Body of pancreas (tissue), 4 donors: Measurements from ENCODE around the gene HOXB2. TPM values are rescaled to one million over a fixed set of nuclear protein-coding genes. Genes with fewer than 3 reads are reported as not detected.

ENCODE experiments used
- ATAC-seq: fragments of 150-250 bp; one replicate; pipeline ENCODE4 v1.9.1; 2016
- DNase-seq, 4 donors: peaks; one replicate each; pipeline ENCODE4 v3.0.0-alpha.2; 2019
- H3K27ac ChIP-seq, 4 donors: fragments of 200-600 bp; sonication (generic); 1 replicate in 3 of 4; 2 replicates in 1 of 4; pipeline versions ENCODE4 v1.5.1 to v1.6.1; 2016 to 2019; ENCODE audit warnings: mild to moderate bottlenecking in 1 of 4, mixed read lengths in 1 of 4, moderate library complexity in 1 of 4
- H3K27me3 ChIP-seq, 2 donors: fragments of 200-600 bp; sonication (generic); one replicate each; pipeline ENCODE4 v1.6.0; 2016; ENCODE audit warnings: mild to moderate bottlenecking in 1 of 2
- H3K36me3 ChIP-seq, 2 donors: fragments of 200-600 bp; sonication (generic); replicated peaks in 1 of 2; 2 replicates each; pipeline ENCODE4 v1.5.1; 2016; ENCODE audit warnings: low read depth in 2 of 2; ENCODE audit not compliant: insufficient read depth in 1 of 2
- H3K4me1 ChIP-seq: fragments of 200-600 bp; sonication (generic); one replicate; pipeline ENCODE4 v1.6.0; 2016
- H3K4me3 ChIP-seq, 2 donors: fragments of 200-600 bp; sonication (generic); 1 replicate in 1 of 2; 2 replicates in 1 of 2; pipeline ENCODE4 v1.5.1; 2016 to 2019
- H3K9me3 ChIP-seq, 3 donors: fragments of 200-600 bp; sonication (generic); 1 replicate in 2 of 3; 2 replicates in 1 of 3; pipeline ENCODE4 v1.5.1; 2016
- CTCF ChIP-seq, 7 experiments: fragments of 450-650 bp in 4 of 7; fragments of 200-600 bp in 3 of 7; sonication (generic) in 3 of 7; IDR thresholded peaks; one replicate each; pipeline ENCODE4 v1.5.1; 2016 to 2019; ENCODE audit warnings: antibody characterized with exemption in 7 of 7
- POLR2A ChIP-seq, 3 donors: fragments of 450-650 bp; IDR thresholded peaks; one replicate each; pipeline ENCODE4 v1.6.1; 2016; ENCODE audit warnings: antibody characterized with exemption in 3 of 3, mild to moderate bottlenecking in 2 of 3
- WGBS, 2 donors: methylation state at CpG; one replicate each; pipeline ENCODE4 v1.1.5; 2017; 5-methylcytosine and 5-hydroxymethylcytosine counted together
- intact Hi-C: fragments of 100-400 bp; cut with DNase I; formaldehyde crosslinking; loops from one replicate; pipeline ENCODE4 v1.15.1; 2023
- total RNA-seq, 2 donors: library from RNA; depleted of rRNA; stranded (reverse); fragments of >200 nt; gene quantifications; one replicate each; pipeline ENCODE4 v1.1.0, GENCODE V29; 2016

Gene HOXB2
- total RNA-seq, 2 donors from 2014 or later: 13.7 to 32.3 TPM

DNA sequence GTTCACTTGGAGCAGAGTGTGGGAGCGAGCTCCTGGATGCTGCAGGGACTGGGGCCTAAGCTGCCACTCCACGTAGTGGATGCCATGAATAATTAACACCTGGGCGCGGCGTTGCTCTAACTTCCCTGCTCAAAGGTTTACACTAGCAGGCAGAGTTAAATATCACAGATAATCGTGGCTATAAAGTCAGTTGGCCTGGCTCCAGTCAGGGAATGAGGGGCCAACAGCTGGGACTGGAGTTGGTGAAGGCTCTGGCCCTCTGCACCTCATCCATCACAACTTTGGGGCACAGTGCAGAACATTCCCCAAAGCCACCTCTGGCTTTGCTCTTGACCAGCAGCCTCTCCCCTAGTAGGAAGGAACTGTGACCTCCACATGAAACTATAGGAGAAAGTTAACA is 22.3 kb upstream of the HOXB2 start:
- H3K4me3 ChIP-seq: no peak overlapping the region
- H3K4me1 ChIP-seq: peaks cover 19% of the 10 kb centered on the region
- DNase-seq (no peak), ATAC-seq (no peak)
- TF ChIP-seq CTCF (IDR thresholded peaks at IDR 0.05): no peak
- TF ChIP-seq POLR2A (IDR thresholded peaks at IDR 0.05): no peak
- intact Hi-C loops: no loop called here
- 54 to 61% methylated on average over 5 to 6 of the region's 6 CpGs for WGBS, 2 donors
- no peaks in the 10 kb centered on the region for H3K9me3 ChIP-seq
- peaks cover 0 to 36% of the 10 kb centered on the region in 2 donors for H3K27me3 ChIP-seq
- no peaks in the 10 kb centered on the region for H3K36me3 ChIP-seq
- H3K27ac ChIP-seq: no peak overlapping the region

GRCh38 chr17:48566717-48567116 is 21.8 kb upstream of the HOXB2 start:
- H3K27me3 ChIP-seq: peaks cover 0 to 37% of the 10 kb centered on the region in 2 donors

DNA sequence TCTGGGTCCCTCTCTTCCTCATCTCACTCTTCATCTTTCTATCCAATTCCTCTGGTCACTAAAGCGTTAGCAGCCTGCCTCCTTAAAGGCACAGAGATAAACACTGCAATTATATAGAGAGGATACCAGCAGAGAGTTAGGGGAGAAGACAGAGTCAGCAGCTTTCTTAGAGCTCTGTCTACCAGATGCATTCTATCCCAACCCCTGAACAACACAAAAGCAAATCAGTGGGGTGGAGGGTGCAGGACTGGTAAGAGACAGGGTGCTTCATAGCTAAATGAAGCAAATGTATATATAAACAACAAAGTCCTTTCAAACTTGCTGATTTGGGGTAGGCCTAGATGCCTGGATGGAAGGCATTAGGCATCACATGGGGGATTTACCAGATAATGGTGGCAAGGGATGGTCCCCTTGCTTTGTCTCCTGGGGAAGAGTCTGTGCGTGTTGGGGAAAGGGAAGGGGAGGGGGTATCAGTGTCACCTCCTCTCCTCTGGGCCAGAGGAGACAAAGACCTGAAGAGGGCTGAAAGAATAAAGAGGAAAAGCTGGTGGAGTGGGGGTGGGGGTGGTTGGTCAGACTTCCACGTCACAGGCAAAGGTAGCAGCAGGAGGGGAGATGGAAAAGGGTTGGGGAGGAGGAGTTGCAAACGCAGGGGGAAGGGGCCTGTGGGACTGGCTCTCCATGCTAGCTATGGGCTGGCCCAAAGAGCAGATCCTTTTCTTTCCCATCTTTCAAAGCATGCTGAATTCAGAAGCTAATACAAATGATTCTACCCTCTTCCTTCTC is 21.2 kb upstream of the HOXB2 start:
- peaks cover 23% of the 10 kb centered on the region for H3K4me1 ChIP-seq
- no peak overlapping the region for H3K27ac ChIP-seq
- 57% methylated on average over 4 of the region's 4 CpGs for WGBS, 2 donors

More at GRCh38 chr17:48566717-48567116, 21.8 kb upstream of the HOXB2 start:
- Histone ChIP-seq H3K9me3 (no peaks in the 10 kb centered on the region), H3K27ac (no peak overlapping the region), H3K4me1 (peaks cover 24% of the 10 kb centered on the region), H3K36me3 (no peaks in the 10 kb centered on the region), H3K4me3 (no peak overlapping the region)
- ATAC-seq (no peak), DNase-seq (no peak)
- TF ChIP-seq POLR2A (IDR thresholded peaks at IDR 0.05) (no peak), CTCF (IDR thresholded peaks at IDR 0.05) (no peak)
- WGBS, 2 donors: 36 to 46% methylated on average over 2 of the region's 2 CpGs
- intact Hi-C loops: no loop called here

DNA sequence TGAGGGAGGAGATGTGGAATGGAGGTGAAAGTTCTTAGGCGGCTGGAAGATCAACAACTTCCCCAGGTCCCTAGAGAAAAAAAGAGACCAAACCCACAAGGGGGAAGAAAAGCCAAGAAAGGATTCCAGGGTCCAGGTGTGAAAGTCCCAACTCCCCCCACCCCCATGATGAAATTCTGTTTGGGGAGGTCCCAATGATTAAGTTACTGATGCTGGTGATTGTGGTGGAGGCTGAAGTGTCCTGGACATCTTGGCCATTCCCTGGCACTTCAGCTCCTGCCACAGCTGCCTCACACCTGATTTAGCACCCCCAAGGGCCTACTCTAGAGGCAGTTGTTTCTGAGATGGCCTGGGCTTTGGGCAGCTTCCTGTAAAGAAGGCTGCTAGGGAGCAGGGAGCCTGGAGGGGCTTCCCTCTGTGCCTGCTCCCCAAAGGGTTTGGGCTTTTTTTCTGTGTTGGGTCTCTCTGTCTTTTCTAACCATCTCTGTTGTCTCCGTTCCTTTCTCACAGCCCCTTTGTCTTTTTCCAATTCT is 20.2 kb upstream of the HOXB2 start:
- WGBS, 2 donors: 67 to 73% methylated on average over 2 of the region's 2 CpGs
- Histone ChIP-seq H3K27ac (no peak overlapping the region), H3K4me3 (no peak overlapping the region), H3K4me1 (peaks cover 17% of the 10 kb centered on the region), H3K27me3 (peaks cover 0 to 30% of the 10 kb centered on the region in 2 donors), H3K9me3 (no peaks in the 10 kb centered on the region), H3K36me3 (no peaks in the 10 kb centered on the region)
- DNase-seq (no peak), ATAC-seq (no peak)
- intact Hi-C loops: no loop called here
- no peak for TF ChIP-seq CTCF (IDR thresholded peaks at IDR 0.05)
- TF ChIP-seq POLR2A (IDR thresholded peaks at IDR 0.05): no peak

More for the DNA sequence above, 21.2 kb upstream of the HOXB2 start:
- intact Hi-C loops: no loop called here
- Histone ChIP-seq H3K4me3 (no peak overlapping the region), H3K9me3 (no peaks in the 10 kb centered on the region), H3K27me3 (peaks cover 0 to 37% of the 10 kb centered on the region in 2 donors), H3K36me3 (no peaks in the 10 kb centered on the region)
- no peak for TF ChIP-seq POLR2A (IDR thresholded peaks at IDR 0.05)
- no peak for TF ChIP-seq CTCF (IDR thresholded peaks at IDR 0.05)
- DNase-seq: no peak
- no peak for ATAC-seq
